ENCODE data around the gene SYT2. TPM values are rescaled to one million over a fixed set of nuclear protein-coding genes. Genes with fewer than 3 reads are reported as not detected.

The SYT2 gene
- total RNA-seq, 1 donor from 2014 or later = not detected

DNA sequence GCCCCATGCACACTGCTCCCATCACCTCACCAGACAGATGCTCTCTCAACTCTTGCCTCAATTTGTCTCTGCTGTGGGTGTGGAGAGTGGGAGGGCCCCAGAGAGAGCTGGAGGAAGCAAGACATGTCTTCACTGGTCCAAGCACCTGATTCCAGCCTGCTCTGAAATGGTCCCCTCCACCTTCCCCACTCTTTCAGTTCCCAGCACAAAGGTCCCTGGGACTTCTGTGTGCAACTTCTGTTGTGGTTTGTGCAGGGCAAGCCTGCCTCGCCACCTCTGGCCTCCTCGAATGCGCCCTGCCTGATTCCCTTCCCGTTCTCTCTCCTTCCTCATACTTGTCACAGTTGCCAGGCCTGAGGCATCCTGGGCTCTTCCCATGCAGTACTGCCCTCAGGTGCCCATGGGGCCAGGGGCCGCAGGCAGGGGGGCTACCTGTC lies 119.3 kb downstream of the SYT2 start:
- DNase-seq = no peak
- H3K36me3 ChIP-seq = no peaks in the 10 kb centered on the region
- TF ChIP-seq, protein P1, sequence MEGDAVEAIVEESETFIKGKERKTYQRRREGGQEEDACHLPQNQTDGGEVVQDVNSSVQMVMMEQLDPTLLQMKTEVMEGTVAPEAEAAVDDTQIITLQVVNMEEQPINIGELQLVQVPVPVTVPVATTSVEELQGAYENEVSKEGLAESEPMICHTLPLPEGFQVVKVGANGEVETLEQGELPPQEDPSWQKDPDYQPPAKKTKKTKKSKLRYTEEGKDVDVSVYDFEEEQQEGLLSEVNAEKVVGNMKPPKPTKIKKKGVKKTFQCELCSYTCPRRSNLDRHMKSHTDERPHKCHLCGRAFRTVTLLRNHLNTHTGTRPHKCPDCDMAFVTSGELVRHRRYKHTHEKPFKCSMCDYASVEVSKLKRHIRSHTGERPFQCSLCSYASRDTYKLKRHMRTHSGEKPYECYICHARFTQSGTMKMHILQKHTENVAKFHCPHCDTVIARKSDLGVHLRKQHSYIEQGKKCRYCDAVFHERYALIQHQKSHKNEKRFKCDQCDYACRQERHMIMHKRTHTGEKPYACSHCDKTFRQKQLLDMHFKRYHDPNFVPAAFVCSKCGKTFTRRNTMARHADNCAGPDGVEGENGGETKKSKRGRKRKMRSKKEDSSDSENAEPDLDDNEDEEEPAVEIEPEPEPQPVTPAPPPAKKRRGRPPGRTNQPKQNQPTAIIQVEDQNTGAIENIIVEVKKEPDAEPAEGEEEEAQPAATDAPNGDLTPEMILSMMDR (IDR thresholded peaks at IDR 0.05) = no peak
- H3K27ac ChIP-seq = no peak overlapping the region
- no peak for ATAC-seq
- H3K4me1 ChIP-seq = peaks cover 27% of the 10 kb centered on the region
- no peak overlapping the region for H3K4me3 ChIP-seq
- intact Hi-C loops (cut with DNase I) = no loop called here
- H3K27me3 ChIP-seq (ENCODE audit: low read depth) = no peaks in the 10 kb centered on the region
- no peaks in the 10 kb centered on the region for H3K9me3 ChIP-seq

DNA sequence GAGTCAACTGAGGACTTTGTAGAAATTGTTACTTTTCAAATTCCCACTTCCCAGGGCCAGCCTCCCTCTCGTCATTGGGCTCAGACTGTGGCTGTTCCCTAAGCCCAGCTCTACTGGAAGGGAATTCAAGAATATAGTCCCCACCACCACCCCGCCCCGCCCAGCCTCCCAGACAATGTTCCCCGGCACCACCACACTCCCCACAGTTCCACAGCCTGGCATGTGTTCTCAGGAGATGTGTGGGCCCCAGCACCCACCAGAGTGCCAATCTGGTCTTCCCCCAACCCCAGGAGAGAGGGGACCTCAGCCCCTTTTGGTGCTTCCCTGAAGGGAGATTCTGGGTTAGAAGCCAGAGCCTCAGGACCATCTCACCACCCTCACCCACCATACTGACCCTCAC lies 120.1 kb downstream of the SYT2 start:
- Histone ChIP-seq H3K27me3 (ENCODE audit: low read depth) (no peaks in the 10 kb centered on the region), H3K4me1 (peaks cover 32% of the 10 kb centered on the region)
- intact Hi-C loops (cut with DNase I) = no loop called here

DNA sequence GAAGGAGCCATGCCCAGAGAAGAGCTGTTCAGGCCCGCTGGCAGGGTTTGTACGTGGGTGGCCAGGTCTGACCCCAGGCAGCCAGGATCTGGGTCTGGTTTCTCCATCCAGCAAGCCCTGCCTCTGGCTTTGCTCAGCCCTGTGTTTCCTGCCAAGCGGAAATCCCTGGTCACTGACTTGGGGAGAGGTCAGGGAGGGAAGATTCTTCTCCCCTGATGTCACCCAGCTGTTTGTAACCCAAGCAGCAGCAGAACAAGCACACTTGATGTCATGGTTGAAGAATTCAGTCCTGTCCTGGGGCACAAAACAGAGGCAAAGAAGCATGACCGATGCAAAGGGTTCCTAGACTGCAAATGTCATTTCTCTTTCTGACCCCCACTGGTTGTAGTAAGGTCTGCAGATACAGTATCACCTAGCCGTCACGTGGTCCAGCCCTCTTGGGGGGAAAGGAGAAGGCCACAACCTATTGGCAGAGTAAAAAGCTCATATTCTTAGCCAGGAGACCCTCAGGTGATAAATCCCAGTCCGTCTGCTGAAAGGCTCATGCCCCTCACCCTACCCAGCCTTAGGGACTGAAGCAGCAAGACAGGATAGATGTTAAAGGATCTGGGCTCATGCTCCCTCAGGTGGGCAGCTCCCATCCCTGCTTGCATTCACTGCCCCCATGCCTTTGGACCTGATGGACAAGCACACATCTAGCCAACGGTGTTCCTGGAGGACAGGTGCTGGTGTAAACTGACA lies 120.9 kb downstream of the SYT2 start:
- peaks cover 3% of the 10 kb centered on the region for H3K36me3 ChIP-seq
- TF ChIP-seq, protein P1 (IDR thresholded peaks at IDR 0.05) = no peak
- H3K27me3 ChIP-seq (ENCODE audit: low read depth) = no peaks in the 10 kb centered on the region
- no peak overlapping the region for H3K4me3 ChIP-seq
- DNase-seq = no peak
- peaks cover 32% of the 10 kb centered on the region for H3K4me1 ChIP-seq
- intact Hi-C loops (cut with DNase I) = no loop called here
- ATAC-seq = peak; percentile 80 to 84
- peak overlapping the region; percentile 69 for H3K27ac ChIP-seq
- no peaks in the 10 kb centered on the region for H3K9me3 ChIP-seq

More for the DNA sequence above, 120.1 kb downstream of the SYT2 start:
- no peaks in the 10 kb centered on the region for H3K9me3 ChIP-seq
- no peak for DNase-seq
- peak overlapping the region; percentile 69 for H3K27ac ChIP-seq
- ATAC-seq = no peak
- TF ChIP-seq, protein P1 (IDR thresholded peaks at IDR 0.05) = no peak
- H3K4me3 ChIP-seq = no peak overlapping the region
- no peaks in the 10 kb centered on the region for H3K36me3 ChIP-seq

DNA sequence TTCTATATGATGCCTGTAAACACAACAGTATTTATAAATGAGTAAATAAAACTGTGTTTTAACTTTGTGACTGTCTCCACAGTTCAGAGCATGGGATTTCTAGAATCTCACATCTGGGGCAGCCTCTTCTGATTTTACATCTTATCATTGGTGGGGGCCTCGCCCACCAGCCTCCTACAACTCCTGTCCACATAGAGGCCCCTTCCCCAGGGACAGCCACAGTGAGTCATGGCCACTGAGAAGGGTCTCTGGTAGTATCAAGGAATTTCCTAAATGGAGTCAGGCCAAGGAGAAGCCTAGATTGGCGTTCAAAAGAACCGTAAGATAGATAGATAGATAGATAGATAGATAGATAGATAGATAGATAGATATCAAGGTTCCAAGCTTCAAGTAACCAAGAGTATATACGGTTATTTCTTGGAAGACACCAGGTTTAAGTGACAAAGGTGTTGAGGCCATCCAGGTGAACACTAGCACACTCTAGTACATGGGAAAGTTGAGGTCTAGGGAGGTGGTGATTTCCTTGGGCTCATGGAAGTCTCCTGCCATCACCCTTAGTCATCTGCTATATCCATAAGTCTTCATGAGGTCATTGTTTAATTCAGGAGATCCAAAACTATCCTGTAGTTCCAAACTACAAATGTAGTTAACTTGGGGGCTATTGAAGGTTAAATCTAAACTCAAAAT lies 121.6 kb downstream of the SYT2 start:
- intact Hi-C loops (cut with DNase I) = no loop called here
- H3K9me3 ChIP-seq = no peaks in the 10 kb centered on the region
- DNase-seq (no peak), ATAC-seq (peak in 1 of 2 donors; percentile 19)
- H3K27me3 ChIP-seq (ENCODE audit: low read depth) = no peaks in the 10 kb centered on the region
- TF ChIP-seq, protein P1 (IDR thresholded peaks at IDR 0.05) = no peak
- no peak overlapping the region for H3K4me3 ChIP-seq
- H3K36me3 ChIP-seq = peaks cover 6% of the 10 kb centered on the region
- H3K27ac ChIP-seq = peak overlapping the region; percentile 69
- peaks cover 32% of the 10 kb centered on the region for H3K4me1 ChIP-seq

DNA sequence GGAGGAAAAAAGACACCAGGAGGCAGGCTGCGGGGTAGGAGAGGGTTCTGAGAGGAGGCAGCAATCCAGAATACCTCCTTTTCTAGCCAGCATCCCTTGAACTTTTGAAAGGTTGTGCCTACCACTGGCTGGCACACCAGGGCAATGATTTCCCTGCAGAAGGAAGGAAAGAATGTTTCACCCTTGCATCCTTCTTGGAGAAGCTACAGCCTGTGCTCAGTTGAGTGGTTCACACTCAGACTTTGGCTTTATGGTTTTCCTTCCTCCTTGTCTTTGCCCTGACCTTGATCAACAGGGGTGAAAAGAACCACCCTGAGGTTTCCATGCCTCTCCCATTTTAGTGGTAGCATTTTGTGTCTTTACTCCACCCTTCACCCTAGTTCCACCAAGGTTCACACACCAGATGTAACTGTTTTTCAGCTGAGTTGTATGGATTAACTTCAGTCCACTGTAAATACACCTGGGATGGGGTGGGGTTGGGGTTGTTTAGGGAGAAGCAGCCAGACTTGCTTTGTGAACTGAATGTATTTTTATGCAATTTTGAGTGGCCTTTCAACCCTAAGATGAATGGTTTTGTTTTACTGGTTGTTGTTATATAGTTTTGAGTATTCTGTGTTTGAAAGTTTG lies 122.3 kb downstream of the SYT2 start:
- intact Hi-C loops (cut with DNase I) = no loop called here
- peaks cover 32% of the 10 kb centered on the region for H3K4me1 ChIP-seq
- no peak for ATAC-seq
- H3K9me3 ChIP-seq = no peaks in the 10 kb centered on the region
- DNase-seq = no peak
- H3K27ac ChIP-seq = no peak overlapping the region
- no peak overlapping the region for H3K4me3 ChIP-seq
- peaks cover 12% of the 10 kb centered on the region for H3K36me3 ChIP-seq
- TF ChIP-seq, protein P1 (IDR thresholded peaks at IDR 0.05) = no peak
- no peaks in the 10 kb centered on the region for H3K27me3 ChIP-seq (ENCODE audit: low read depth)
